Measurements from ENCODE around the gene KCTD10. TPM values are rescaled to one million over a fixed set of nuclear protein-coding genes. Genes with fewer than 3 reads are reported as not detected.

The KCTD10 gene
- total and polyA plus RNA-seq, 9 of the 15 experiments (the other 6 are each of a cell fraction or from before 2014, with no cell fraction given), result 1.9 to 37.5 (median 15.7) TPM

- ChIA-PET CTCF (ENCODE audit: low intra/inter-chr PET ratio) (no interaction called here), POLR2A (interaction anchor here (0.6 to 1.8 kb wide), 3 partner anchors 9 to 649 kb away, joined by 3 to 11 read pairs (median 4); no protein-coding TSS in a partner anchor)
- WGBS (ENCODE audit: insufficient coverage, low coverage, missing lambda C conversion rate), result 86% methylated on average over 25 of the region's 26 CpGs
- peaks cover 2% of the 10 kb centered on the region for H3K9me1 ChIP-seq (ENCODE audit: control insufficient read depth, insufficient read depth, low read length)
- TF ChIP-seq BCL6 (CRISPR knock-in tag; IDR thresholded peaks at IDR 0.05) (no peak), BHLHE40 (IDR thresholded peaks at IDR 0.05; ENCODE audit: low read length) (no peak), FOS (IDR thresholded peaks at IDR 0.05; ENCODE audit: extremely low read depth, insufficient read length) (no peak), ZNF507 (tag; conservative IDR thresholded peaks at IDR 0.05) (no peak), RNF2 (IDR thresholded peaks at IDR 0.05) (no peak), POLR2H (tag; IDR thresholded peaks at IDR 0.05; ENCODE audit: low read depth) (no peak), ZFP36 (IDR thresholded peaks at IDR 0.05; ENCODE audit: low read depth, low read length, partially characterized antibody) (no peak), RBM34 (IDR thresholded peaks at IDR 0.05; ENCODE audit: borderline replicate concordance, insufficient read depth, low read length) (no peak), BMI1 (IDR thresholded peaks at IDR 0.05; ENCODE audit: low read length) (no peak)
- peaks cover 27% of the 10 kb centered on the region; the same call in 2 of the 3 replicates for H3K36me3 ChIP-seq (ENCODE audit: control insufficient read depth, insufficient read depth, low read length)
- DNase-seq (ENCODE audit: extremely low read depth in 1 of 4, low spot score in 3 of 4) (no peak), FAIRE-seq (no peak), ATAC-seq (no peak)
- BruUV-seq (replicated peaks), result no TSS peak
- H3K4me3 ChIP-seq, result no peak overlapping the region
- H3K27me3 ChIP-seq (ENCODE audit: control insufficient read depth in 2 of 2, insufficient read depth in 2 of 2, low read length in 2 of 2), result no peaks in the 10 kb centered on the region
- H4K20me1 ChIP-seq (replicated peaks; ENCODE audit: control insufficient read depth, insufficient read depth, low read length), result no peaks in the 10 kb centered on the region
- no peaks in the 10 kb centered on the region for H3K9me3 ChIP-seq (replicated peaks; ENCODE audit: control insufficient read depth, insufficient read depth, low read depth, low read length)
- H3K27ac ChIP-seq (ENCODE audit: extremely low read depth, low read depth, low read length), result no peak overlapping the region
- H3K4me2 ChIP-seq (ENCODE audit: insufficient read depth, low read length), result no peak overlapping the region
- H3K79me2 ChIP-seq (ENCODE audit: control insufficient read depth, insufficient read depth, low read length), result no peaks in the 10 kb centered on the region
- in situ Hi-C loops (cut with MboI) (no loop called here), intact Hi-C loops (cut with micrococcal nuclease) (no loop called here)
- peak overlapping the region in 1 of 2 experiments; percentile 61; a peak in 2 of 4 replicates for H3K9ac ChIP-seq (ENCODE audit: insufficient read depth in 1 of 2, low read depth in 2 of 2, low read length in 2 of 2)
- no peak overlapping the region for H2AFZ ChIP-seq (ENCODE audit: low read depth, low read length)
- no peaks in the 10 kb centered on the region for H3K4me1 ChIP-seq (replicated peaks in 1 of 2; ENCODE audit: control insufficient read depth in 2 of 2, insufficient read depth in 2 of 2, low read length in 2 of 2)
These were observed 47.6 kb upstream of the KCTD10 start for GRCh38 chr12:109524466-109525278.
